Glutamatergic neuron (in vitro differentiated cells): ENCODE data around the gene RRAD. TPM values are rescaled to one million over a fixed set of nuclear protein-coding genes. Genes with fewer than 3 reads are reported as not detected.

ENCODE experiments used
- DNase-seq: peaks from one replicate; pipeline ENCODE4 v3.0.0; 2022
- H3K27ac Mint-ChIP-seq: one replicate; pipeline ENCODE4 v1.8.0; 2020; ENCODE audit warnings: mild to moderate bottlenecking, mixed read lengths, inconsistent platforms; ENCODE audit not compliant: unreplicated experiment
- H3K27me3 Mint-ChIP-seq: one replicate; pipeline ENCODE4 v1.8.0; 2020; ENCODE audit warnings: mild to moderate bottlenecking, moderate library complexity, mixed read lengths, inconsistent platforms; ENCODE audit not compliant: unreplicated experiment
- H3K36me3 Mint-ChIP-seq: one replicate; pipeline ENCODE4 v1.8.0; 2020; ENCODE audit warnings: mild to moderate bottlenecking, mixed read lengths, inconsistent platforms; ENCODE audit not compliant: unreplicated experiment
- H3K4me1 Mint-ChIP-seq: one replicate; pipeline ENCODE4 v1.8.0; 2020; ENCODE audit warnings: mild to moderate bottlenecking, low read depth, mixed read lengths, inconsistent platforms; ENCODE audit not compliant: unreplicated experiment
- H3K4me3 Mint-ChIP-seq: one replicate; pipeline ENCODE4 v1.8.0; 2020; ENCODE audit warnings: mild to moderate bottlenecking, mixed read lengths, inconsistent platforms; ENCODE audit not compliant: unreplicated experiment
- H3K9me3 Mint-ChIP-seq: one replicate; pipeline ENCODE4 v1.8.0; 2020; ENCODE audit warnings: mild to moderate bottlenecking, moderate library complexity, mixed read lengths, inconsistent platforms; ENCODE audit not compliant: unreplicated experiment
- CTCF ChIP-seq: fragments of 200-600 bp; sonication (generic); IDR thresholded peaks from one replicate; pipeline ENCODE4 v1.5.0; 2021; ENCODE audit not compliant: partially characterized antibody, unreplicated experiment
- total RNA-seq: library from RNA; stranded (reverse); fragmentation: NEBNext Ultra II Directional; extraction: Animal tissue kit (Norgen Biotek cat#: 25700); gene quantifications from one replicate; pipeline ENCODE4 v1.2.1, GENCODE V29; 2021; ENCODE audit not compliant: unreplicated experiment

Gene RRAD
- total RNA-seq, 1 donor from 2014 or later, result 1.1 TPM

GRCh38 chr16:66934138-66934838 lies 9.0 kb upstream of the RRAD start, which contains the start of gene CIAO2B:
Gene CIAO2B (minus strand): TSS chr16:66934402. CDS start chr16:66934364, 38 bp downstream.
- no peaks in the 10 kb centered on the region for H3K36me3 Mint-ChIP-seq
- H3K27me3 Mint-ChIP-seq, result peaks cover 8% of the 10 kb centered on the region
- H3K4me3 Mint-ChIP-seq, result peak within 1 kb of the TSS; percentile 95
- peak within 1 kb of the TSS; percentile 82 for H3K27ac Mint-ChIP-seq
- H3K9me3 Mint-ChIP-seq, result peaks cover 3% of the 10 kb centered on the region
- H3K4me1 Mint-ChIP-seq, result peaks cover 8% of the 10 kb centered on the region
- TF ChIP-seq CTCF, result no peak
- DNase-seq, result peak; percentile 94

- Mint-ChIP-seq H3K4me1 (peaks cover 8% of the 10 kb centered on the region), H3K9me3 (peaks cover 3% of the 10 kb centered on the region), H3K36me3 (no peaks in the 10 kb centered on the region), H3K4me3 (peak overlapping the region; percentile 95), H3K27me3 (peaks cover 8% of the 10 kb centered on the region), H3K27ac (peak overlapping the region; percentile 82)
- DNase-seq, result no peak
- TF ChIP-seq CTCF, result no peak
These were observed 8.4 kb upstream of the RRAD start for GRCh38 chr16:66933776-66934137.

- H3K36me3 Mint-ChIP-seq, result no peaks in the 10 kb centered on the region
- H3K27me3 Mint-ChIP-seq, result peaks cover 8% of the 10 kb centered on the region
- H3K4me3 Mint-ChIP-seq, result peak overlapping the region; percentile 95
These were observed 6.7 kb upstream of the RRAD start for GRCh38 chr16:66932076-66932475.

GRCh38 chr16:66931665-66932064 lies 6.3 kb upstream of the RRAD start:
- H3K4me1 Mint-ChIP-seq, result peaks cover 8% of the 10 kb centered on the region
- no peak for TF ChIP-seq CTCF
- H3K27ac Mint-ChIP-seq, result no peak overlapping the region
- no peaks in the 10 kb centered on the region for H3K36me3 Mint-ChIP-seq
- peaks cover 8% of the 10 kb centered on the region for H3K27me3 Mint-ChIP-seq
- DNase-seq, result no peak
- H3K4me3 Mint-ChIP-seq, result no peak overlapping the region
- peaks cover 5% of the 10 kb centered on the region for H3K9me3 Mint-ChIP-seq

More at GRCh38 chr16:66932076-66932475, 6.7 kb upstream of the RRAD start:
- TF ChIP-seq CTCF, result no peak
- peaks cover 8% of the 10 kb centered on the region for H3K4me1 Mint-ChIP-seq
- no peak overlapping the region for H3K27ac Mint-ChIP-seq
- DNase-seq, result no peak
- H3K9me3 Mint-ChIP-seq, result peaks cover 5% of the 10 kb centered on the region

- no peak for TF ChIP-seq CTCF
- DNase-seq, result no peak
These were observed 4.9 kb upstream of the RRAD start for GRCh38 chr16:66930189-66930588.

More at GRCh38 chr16:66930189-66930588, 4.9 kb upstream of the RRAD start:
- Mint-ChIP-seq H3K27me3 (peaks cover 12% of the 10 kb centered on the region), H3K4me3 (no peak overlapping the region), H3K36me3 (no peaks in the 10 kb centered on the region), H3K4me1 (peaks cover 10% of the 10 kb centered on the region), H3K9me3 (peaks cover 5% of the 10 kb centered on the region), H3K27ac (no peak overlapping the region)
